ENCODE data around the gene SH3RF3. TPM values are rescaled to one million over a fixed set of nuclear protein-coding genes. Genes with fewer than 3 reads are reported as not detected.

SH3RF3 gene
- total RNA-seq, 2 donors from 2014 or later, result 1.4 to 17.0 TPM

- no peaks in the 10 kb centered on the region for H3K9me3 ChIP-seq
- DNase-seq (ENCODE audit: low spot score), result no peak
- no peaks in the 10 kb centered on the region for H3K27me3 ChIP-seq (replicated peaks; ENCODE audit: insufficient read depth)
- no peaks in the 10 kb centered on the region for H3K36me3 ChIP-seq
- no peak overlapping the region for H3K27ac ChIP-seq
- no peak for TF ChIP-seq POLR2AphosphoS5 (IDR thresholded peaks at IDR 0.05)
- H3K4me3 ChIP-seq, result no peak overlapping the region
- H3K4me1 ChIP-seq (replicated peaks), result no peaks in the 10 kb centered on the region
- intact Hi-C loops (cut with DNase I), result no loop called here
- 89% methylated on average over 12 of the region's 12 CpGs for WGBS
Measured at GRCh38 chr2:109369671-109370191, 240.7 kb downstream of the SH3RF3 start.

- no peak for DNase-seq (ENCODE audit: low spot score)
Measured at GRCh38 chr2:109370399-109371035, 241.5 kb downstream of the SH3RF3 start.

GRCh38 chr2:109371481-109372170 is 242.6 kb downstream of the SH3RF3 start:
- WGBS, result 91% methylated on average over 18 of the region's 18 CpGs
- intact Hi-C loops (cut with DNase I), result no loop called here
- H3K4me1 ChIP-seq (replicated peaks), result no peaks in the 10 kb centered on the region
- no peaks in the 10 kb centered on the region for H3K36me3 ChIP-seq
- DNase-seq (ENCODE audit: low spot score), result no peak
- no peak overlapping the region for H3K4me3 ChIP-seq
- H3K27me3 ChIP-seq (replicated peaks; ENCODE audit: insufficient read depth), result no peaks in the 10 kb centered on the region
- TF ChIP-seq POLR2A (IDR thresholded peaks at IDR 0.05), result no peak
- TF ChIP-seq POLR2AphosphoS5 (IDR thresholded peaks at IDR 0.05), result no peak
- TF ChIP-seq CTCF (IDR thresholded peaks at IDR 0.05), result no peak
- no peak overlapping the region for H3K27ac ChIP-seq
- no peaks in the 10 kb centered on the region for H3K9me3 ChIP-seq

More at GRCh38 chr2:109370399-109371035, 241.5 kb downstream of the SH3RF3 start:
- Histone ChIP-seq H3K9me3 (no peaks in the 10 kb centered on the region), H3K27ac (no peak overlapping the region), H3K27me3 (replicated peaks; ENCODE audit: insufficient read depth) (no peaks in the 10 kb centered on the region), H3K4me3 (no peak overlapping the region), H3K4me1 (replicated peaks) (no peaks in the 10 kb centered on the region), H3K36me3 (no peaks in the 10 kb centered on the region)
- no peak for TF ChIP-seq POLR2AphosphoS5 (IDR thresholded peaks at IDR 0.05)
- no peak for TF ChIP-seq CTCF (IDR thresholded peaks at IDR 0.05)
- no peak for TF ChIP-seq POLR2A (IDR thresholded peaks at IDR 0.05)
- WGBS, result 93% methylated on average over 13 of the region's 13 CpGs
- intact Hi-C loops (cut with DNase I), result no loop called here

GRCh38 chr2:109372171-109372568 is 243.2 kb downstream of the SH3RF3 start:
- Histone ChIP-seq H3K4me3 (no peak overlapping the region), H3K27me3 (replicated peaks; ENCODE audit: insufficient read depth) (no peaks in the 10 kb centered on the region), H3K9me3 (no peaks in the 10 kb centered on the region), H3K36me3 (no peaks in the 10 kb centered on the region), H3K4me1 (replicated peaks) (no peaks in the 10 kb centered on the region), H3K27ac (no peak overlapping the region)
- intact Hi-C loops (cut with DNase I), result no loop called here
- TF ChIP-seq POLR2AphosphoS5 (IDR thresholded peaks at IDR 0.05) (no peak), CTCF (IDR thresholded peaks at IDR 0.05) (no peak), POLR2A (IDR thresholded peaks at IDR 0.05) (no peak)
- 85% methylated on average over 4 of the region's 4 CpGs for WGBS
- no peak for DNase-seq (ENCODE audit: low spot score)

GRCh38 chr2:109372614-109373013 is 243.6 kb downstream of the SH3RF3 start:
- Histone ChIP-seq H3K4me1 (replicated peaks) (no peaks in the 10 kb centered on the region), H3K27me3 (replicated peaks; ENCODE audit: insufficient read depth) (no peaks in the 10 kb centered on the region), H3K9me3 (no peaks in the 10 kb centered on the region), H3K4me3 (no peak overlapping the region), H3K27ac (no peak overlapping the region), H3K36me3 (no peaks in the 10 kb centered on the region)
- intact Hi-C loops (cut with DNase I), result no loop called here
- no peak for TF ChIP-seq CTCF (IDR thresholded peaks at IDR 0.05)
- TF ChIP-seq POLR2A (IDR thresholded peaks at IDR 0.05), result no peak
- TF ChIP-seq POLR2AphosphoS5 (IDR thresholded peaks at IDR 0.05), result no peak
- DNase-seq (ENCODE audit: low spot score), result no peak
- WGBS, result 59% methylated on average over 7 of the region's 7 CpGs
